ENCODE measurements around the gene ASXL2.
A peak's percentile ranks its signal among the peaks of the same experiment; 100 is the strongest.
"Not testable (repeated sequence)": the region's sequence is repeated elsewhere in the genome, so short reads cannot be mapped to it uniquely, and the experiment has no call there.

ASXL2 gene

GRCh38 chr2:25903216-25903776 is 25.0 kb upstream of the ASXL2 start:
- H3K36me3 ChIP-seq (replicated peaks) = no peaks in the 10 kb centered on the region
- H3K4me3 ChIP-seq = no peak overlapping the region
- no peaks in the 10 kb centered on the region for H3K9me3 ChIP-seq
- no peaks in the 10 kb centered on the region for H3K4me1 ChIP-seq
- in situ Hi-C loops (cut with MboI; ENCODE audit: low sequenced_read_pairs) = no loop called here
- H3K27me3 ChIP-seq (ENCODE audit: low read depth) = no peaks in the 10 kb centered on the region
- no peak for DNase-seq (ENCODE audit: low spot score in 2 of 2)

- no peaks in the 10 kb centered on the region for H3K9me3 ChIP-seq
- peaks cover 17% of the 10 kb centered on the region for H3K4me1 ChIP-seq
- in situ Hi-C loops (cut with MboI; ENCODE audit: low sequenced_read_pairs) = no loop called here
- DNase-seq (ENCODE audit: low spot score in 2 of 2) = no peak
- no peak overlapping the region for H3K4me3 ChIP-seq
- no peaks in the 10 kb centered on the region for H3K27me3 ChIP-seq (ENCODE audit: low read depth)
- no peaks in the 10 kb centered on the region for H3K36me3 ChIP-seq (replicated peaks)
These were observed 21.2 kb upstream of the ASXL2 start for GRCh38 chr2:25899404-25899970.

- Histone ChIP-seq H3K4me3 (no peak overlapping the region), H3K27me3 (ENCODE audit: low read depth) (no peaks in the 10 kb centered on the region), H3K4me1 (peaks cover 17% of the 10 kb centered on the region), H3K9me3 (no peaks in the 10 kb centered on the region), H3K36me3 (replicated peaks) (no peaks in the 10 kb centered on the region)
- DNase-seq (ENCODE audit: low spot score in 2 of 2) = no peak
- in situ Hi-C loops (cut with MboI; ENCODE audit: low sequenced_read_pairs) = no loop called here
These were observed 19.2 kb upstream of the ASXL2 start for GRCh38 chr2:25897506-25897905.

- H3K4me3 ChIP-seq; DNase-seq (ENCODE audit: low spot score in 2 of 2); H3K27me3 ChIP-seq (ENCODE audit: low read depth); H3K9me3 ChIP-seq; in situ Hi-C loops (cut with MboI; ENCODE audit: low sequenced_read_pairs); H3K36me3 ChIP-seq (replicated peaks): not testable (repeated sequence)
- peaks cover 17% of the 10 kb centered on the region for H3K4me1 ChIP-seq
These were observed 18.0 kb upstream of the ASXL2 start for GRCh38 chr2:25896308-25896707.

GRCh38 chr2:25895610-25896009 is 17.3 kb upstream of the ASXL2 start:
- Histone ChIP-seq H3K36me3 (replicated peaks) (no peaks in the 10 kb centered on the region), H3K4me1 (peaks cover 17% of the 10 kb centered on the region), H3K27me3 (ENCODE audit: low read depth) (no peaks in the 10 kb centered on the region), H3K9me3 (no peaks in the 10 kb centered on the region), H3K4me3 (no peak overlapping the region)
- DNase-seq (ENCODE audit: low spot score in 2 of 2) = peak; percentile 35 to 85
- in situ Hi-C loops (cut with MboI; ENCODE audit: low sequenced_read_pairs) = no loop called here

GRCh38 chr2:25895018-25895417 is 16.7 kb upstream of the ASXL2 start:
- in situ Hi-C loops (cut with MboI; ENCODE audit: low sequenced_read_pairs) = no loop called here
- H3K27me3 ChIP-seq (ENCODE audit: low read depth) = no peaks in the 10 kb centered on the region
- H3K9me3 ChIP-seq = no peaks in the 10 kb centered on the region
- peak in 1 of 2 experiments; percentile 23 for DNase-seq (ENCODE audit: low spot score in 2 of 2)
- H3K4me3 ChIP-seq = no peak overlapping the region
- H3K36me3 ChIP-seq (replicated peaks) = no peaks in the 10 kb centered on the region
- peaks cover 17% of the 10 kb centered on the region for H3K4me1 ChIP-seq

GRCh38 chr2:25894135-25894830 is 16.0 kb upstream of the ASXL2 start:
- DNase-seq (ENCODE audit: low spot score in 2 of 2) = peak in 1 of 2 experiments; percentile 51
- H3K36me3 ChIP-seq (replicated peaks) = no peaks in the 10 kb centered on the region
- in situ Hi-C loops (cut with MboI; ENCODE audit: low sequenced_read_pairs) = no loop called here

GRCh38 chr2:25891672-25892071 is 13.4 kb upstream of the ASXL2 start:
- peaks cover 17% of the 10 kb centered on the region for H3K4me1 ChIP-seq
- H3K27me3 ChIP-seq (ENCODE audit: low read depth) = no peaks in the 10 kb centered on the region
- no peak overlapping the region for H3K4me3 ChIP-seq
- no peaks in the 10 kb centered on the region for H3K9me3 ChIP-seq
- in situ Hi-C loops (cut with MboI; ENCODE audit: low sequenced_read_pairs) = no loop called here
- DNase-seq (ENCODE audit: low spot score in 2 of 2) = no peak
- no peaks in the 10 kb centered on the region for H3K36me3 ChIP-seq (replicated peaks)

More at GRCh38 chr2:25894135-25894830, 16.0 kb upstream of the ASXL2 start:
- H3K27me3 ChIP-seq (ENCODE audit: low read depth) = no peaks in the 10 kb centered on the region
- no peak overlapping the region for H3K4me3 ChIP-seq
- peaks cover 17% of the 10 kb centered on the region for H3K4me1 ChIP-seq
- H3K9me3 ChIP-seq = no peaks in the 10 kb centered on the region

- DNase-seq (ENCODE audit: low spot score in 2 of 2) = no peak
- H3K36me3 ChIP-seq (replicated peaks) = no peaks in the 10 kb centered on the region
- no peak overlapping the region for H3K4me3 ChIP-seq
- no peaks in the 10 kb centered on the region for H3K27me3 ChIP-seq (ENCODE audit: low read depth)
- H3K9me3 ChIP-seq = no peaks in the 10 kb centered on the region
- H3K4me1 ChIP-seq = no peaks in the 10 kb centered on the region
- in situ Hi-C loops (cut with MboI; ENCODE audit: low sequenced_read_pairs) = no loop called here
These were observed 9.4 kb upstream of the ASXL2 start for GRCh38 chr2:25887624-25888242.

GRCh38 chr2:25885933-25886332 is 7.6 kb upstream of the ASXL2 start:
- Histone ChIP-seq H3K4me1 (no peaks in the 10 kb centered on the region), H3K36me3 (replicated peaks) (no peaks in the 10 kb centered on the region), H3K4me3 (no peak overlapping the region), H3K9me3 (no peaks in the 10 kb centered on the region), H3K27me3 (ENCODE audit: low read depth) (no peaks in the 10 kb centered on the region)
- in situ Hi-C loops (cut with MboI; ENCODE audit: low sequenced_read_pairs) = no loop called here
- DNase-seq (ENCODE audit: low spot score in 2 of 2) = no peak

GRCh38 chr2:25881764-25882163 is 3.5 kb upstream of the ASXL2 start:
- Histone ChIP-seq H3K9me3 (no peaks in the 10 kb centered on the region), H3K4me1 (peaks cover 10% of the 10 kb centered on the region), H3K27me3 (ENCODE audit: low read depth) (no peaks in the 10 kb centered on the region), H3K36me3 (replicated peaks) (peaks cover 4% of the 10 kb centered on the region; the same call in 1 of the 2 replicates), H3K4me3 (no peak overlapping the region)
- DNase-seq (ENCODE audit: low spot score in 2 of 2) = no peak
- in situ Hi-C loops (cut with MboI; ENCODE audit: low sequenced_read_pairs) = no loop called here

- no peaks in the 10 kb centered on the region for H3K9me3 ChIP-seq
- peak overlapping the region; percentile 96 for H3K4me3 ChIP-seq
- in situ Hi-C loops (cut with MboI; ENCODE audit: low sequenced_read_pairs) = no loop called here
- peaks cover 14% of the 10 kb centered on the region for H3K4me1 ChIP-seq
- peaks cover 4% of the 10 kb centered on the region; the same call in 1 of the 2 replicates for H3K36me3 ChIP-seq (replicated peaks)
- DNase-seq (ENCODE audit: low spot score in 2 of 2) = no peak
- H3K27me3 ChIP-seq (ENCODE audit: low read depth) = no peaks in the 10 kb centered on the region
These were observed 945 bp upstream of the ASXL2 start for GRCh38 chr2:25879133-25879730.

- peak; percentile 56 to 60 for DNase-seq (ENCODE audit: low spot score in 2 of 2)
- in situ Hi-C loops (cut with MboI; ENCODE audit: low sequenced_read_pairs) = no loop called here
- no peaks in the 10 kb centered on the region for H3K27me3 ChIP-seq (ENCODE audit: low read depth)
These were observed 591 bp downstream of the ASXL2 start for GRCh38 chr2:25877431-25878360.

More at GRCh38 chr2:25877431-25878360, 591 bp downstream of the ASXL2 start:
- H3K36me3 ChIP-seq (replicated peaks) = peaks cover 4% of the 10 kb centered on the region; the same call in 1 of the 2 replicates
- peaks cover 14% of the 10 kb centered on the region for H3K4me1 ChIP-seq
- peak overlapping the region; percentile 96 for H3K4me3 ChIP-seq
- H3K9me3 ChIP-seq = no peaks in the 10 kb centered on the region

Measured in HAP-1 (cell line).